ENCODE results near the gene SYNRG.
"Not testable (repeated sequence)": the region's sequence is repeated elsewhere in the genome, so short reads cannot be mapped to it uniquely, and the experiment has no call there.

The SYNRG gene

GRCh38 chr17:37535906-37536305 lies 73.3 kb downstream of the SYNRG start:
- no peak for DNase-seq

GRCh38 chr17:37532756-37533155 lies 76.5 kb downstream of the SYNRG start:
- DNase-seq, result no peak

GRCh38 chr17:37530420-37530819 lies 78.8 kb downstream of the SYNRG start:
- DNase-seq, result no peak

GRCh38 chr17:37527249-37527851 lies 81.9 kb downstream of the SYNRG start:
- DNase-seq, result peak in 1 of 2 donors; percentile 5

GRCh38 chr17:37523715-37524219 lies 85.5 kb downstream of the SYNRG start:
- DNase-seq, result no peak

GRCh38 chr17:37521821-37522220 lies 87.4 kb downstream of the SYNRG start:
- no peak for DNase-seq

- no peak for DNase-seq
Observed at GRCh38 chr17:37520174-37520573, 89.0 kb downstream of the SYNRG start.

- DNase-seq, result no peak
Observed at GRCh38 chr17:37519251-37519985, 89.8 kb downstream of the SYNRG start.

GRCh38 chr17:37518826-37519225 lies 90.4 kb downstream of the SYNRG start:
- no peak for DNase-seq

GRCh38 chr17:37517881-37518280 lies 91.3 kb downstream of the SYNRG start:
- DNase-seq, result no peak

GRCh38 chr17:37516127-37516571 lies 93.1 kb downstream of the SYNRG start:
- DNase-seq, result no peak

- DNase-seq, result no peak
Observed at GRCh38 chr17:37513711-37514110, 95.5 kb downstream of the SYNRG start.

- no peak for DNase-seq
Observed at GRCh38 chr17:37512442-37513068, 96.7 kb downstream of the SYNRG start.

- DNase-seq, result not testable (repeated sequence)
Observed at GRCh38 chr17:37511642-37512041, 97.6 kb downstream of the SYNRG start.

GRCh38 chr17:37510056-37510455 lies 99.2 kb downstream of the SYNRG start:
- DNase-seq, result no peak

GRCh38 chr17:37507111-37507510 lies 102.1 kb downstream of the SYNRG start:
- DNase-seq, result no peak

GRCh38 chr17:37506678-37507077 lies 102.5 kb downstream of the SYNRG start:
- no peak for DNase-seq

GRCh38 chr17:37505333-37505732 lies 103.9 kb downstream of the SYNRG start:
- no peak for DNase-seq

GRCh38 chr17:37503148-37503547 lies 106.1 kb downstream of the SYNRG start:
- DNase-seq, result no peak

- DNase-seq, result no peak
Observed at GRCh38 chr17:37502009-37502936, 106.9 kb downstream of the SYNRG start.

- DNase-seq, result no peak
Observed at GRCh38 chr17:37500378-37500777, 108.8 kb downstream of the SYNRG start.

GRCh38 chr17:37494971-37495370 lies 114.2 kb downstream of the SYNRG start:
- no peak for DNase-seq

- DNase-seq, result no peak
Observed at GRCh38 chr17:37494401-37494831, 114.8 kb downstream of the SYNRG start.

All from bone marrow (tissue), 2 donors.